Measurements from ENCODE around the gene MERTK. TPM values are rescaled to one million over a fixed set of nuclear protein-coding genes. Genes with fewer than 3 reads are reported as not detected.

The MERTK gene
- total and polyA plus RNA-seq, 10 of the 15 experiments (the other 5 are each of a cell fraction or from before 2014, with no cell fraction given): 0.13 to 30.6 (median 0.50) TPM

DNA sequence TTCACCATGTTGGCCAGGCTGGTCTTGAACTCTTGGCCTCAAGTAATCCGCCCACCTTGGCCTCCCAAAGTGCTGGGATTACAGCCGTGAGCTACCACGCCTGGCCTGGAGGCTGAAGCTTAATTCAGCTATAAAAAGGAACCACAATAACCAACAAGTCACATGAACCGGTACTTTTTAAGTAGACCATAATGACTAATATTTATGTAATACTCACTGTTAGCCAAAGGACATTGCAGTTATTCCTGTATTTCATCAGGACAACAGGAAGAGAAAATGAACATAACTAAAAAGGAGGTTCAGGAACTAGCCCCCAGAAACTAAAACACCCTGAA lies 107.6 kb downstream of the MERTK start (continued):
- TF ChIP-seq, protein P1, sequence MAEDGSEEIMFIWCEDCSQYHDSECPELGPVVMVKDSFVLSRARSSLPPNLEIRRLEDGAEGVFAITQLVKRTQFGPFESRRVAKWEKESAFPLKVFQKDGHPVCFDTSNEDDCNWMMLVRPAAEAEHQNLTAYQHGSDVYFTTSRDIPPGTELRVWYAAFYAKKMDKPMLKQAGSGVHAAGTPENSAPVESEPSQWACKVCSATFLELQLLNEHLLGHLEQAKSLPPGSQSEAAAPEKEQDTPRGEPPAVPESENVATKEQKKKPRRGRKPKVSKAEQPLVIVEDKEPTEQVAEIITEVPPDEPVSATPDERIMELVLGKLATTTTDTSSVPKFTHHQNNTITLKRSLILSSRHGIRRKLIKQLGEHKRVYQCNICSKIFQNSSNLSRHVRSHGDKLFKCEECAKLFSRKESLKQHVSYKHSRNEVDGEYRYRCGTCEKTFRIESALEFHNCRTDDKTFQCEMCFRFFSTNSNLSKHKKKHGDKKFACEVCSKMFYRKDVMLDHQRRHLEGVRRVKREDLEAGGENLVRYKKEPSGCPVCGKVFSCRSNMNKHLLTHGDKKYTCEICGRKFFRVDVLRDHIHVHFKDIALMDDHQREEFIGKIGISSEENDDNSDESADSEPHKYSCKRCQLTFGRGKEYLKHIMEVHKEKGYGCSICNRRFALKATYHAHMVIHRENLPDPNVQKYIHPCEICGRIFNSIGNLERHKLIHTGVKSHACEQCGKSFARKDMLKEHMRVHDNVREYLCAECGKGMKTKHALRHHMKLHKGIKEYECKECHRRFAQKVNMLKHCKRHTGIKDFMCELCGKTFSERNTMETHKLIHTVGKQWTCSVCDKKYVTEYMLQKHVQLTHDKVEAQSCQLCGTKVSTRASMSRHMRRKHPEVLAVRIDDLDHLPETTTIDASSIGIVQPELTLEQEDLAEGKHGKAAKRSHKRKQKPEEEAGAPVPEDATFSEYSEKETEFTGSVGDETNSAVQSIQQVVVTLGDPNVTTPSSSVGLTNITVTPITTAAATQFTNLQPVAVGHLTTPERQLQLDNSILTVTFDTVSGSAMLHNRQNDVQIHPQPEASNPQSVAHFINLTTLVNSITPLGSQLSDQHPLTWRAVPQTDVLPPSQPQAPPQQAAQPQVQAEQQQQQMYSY (CRISPR knock-in tag; IDR thresholded peaks at IDR 0.05): no peak
- no peak for TF ChIP-seq SMAD5 (IDR thresholded peaks at IDR 0.05; ENCODE audit: low read depth)
- TF ChIP-seq WRNIP1 (IDR thresholded peaks at IDR 0.05; ENCODE audit: borderline replicate concordance, low read depth, low read length): no peak
- TF ChIP-seq CBFB (IDR thresholded peaks at IDR 0.05; ENCODE audit: low read depth): no peak
- no peak for TF ChIP-seq STAT3 (IDR thresholded peaks at IDR 0.05; ENCODE audit: low read depth, low read length)

DNA sequence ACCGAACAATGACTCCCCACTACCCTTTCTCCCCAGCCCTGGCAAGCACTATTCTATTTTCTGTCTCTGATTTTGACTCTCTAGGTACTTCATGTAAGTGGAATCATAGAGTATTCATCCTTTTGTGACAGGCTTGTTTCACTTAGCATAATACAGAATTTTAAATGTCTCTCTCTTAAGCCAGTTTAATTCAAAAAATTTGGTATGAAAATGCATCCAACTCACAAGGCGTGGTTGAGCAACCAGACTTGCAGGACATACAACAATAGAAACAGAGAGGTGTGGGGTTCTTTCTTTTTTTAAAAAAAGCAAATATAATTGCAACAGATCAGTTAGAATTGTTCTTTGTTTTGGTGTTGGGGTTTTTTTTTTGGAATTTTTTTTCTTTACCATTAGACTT lies 109.1 kb downstream of the MERTK start:
- DNase-seq (ENCODE audit: low read depth, low spot score): no peak
- ChIA-PET POLR2A (interaction anchor here (0.7 kb wide), 1 partner anchor 653 kb away, joined by 4 read pairs; no protein-coding TSS in a partner anchor), CTCF (no interaction called here), SMC1A (ENCODE audit: uncharacterized antibody, unreplicated experiment) (no interaction called here), RAD21 (ENCODE audit: unreplicated experiment) (no interaction called here)
- Histone ChIP-seq H2AFZ (ENCODE audit: control insufficient read depth, low read depth, low read length) (no peak overlapping the region), H3K9ac (ENCODE audit: control insufficient read depth, insufficient read depth, low read length) (no peak overlapping the region), H4K20me1 (ENCODE audit: control insufficient read depth, insufficient read depth) (no peaks in the 10 kb centered on the region), H3K4me3 (no peak overlapping the region), H3K27me3 (replicated peaks in 1 of 2; ENCODE audit: control insufficient read depth in 2 of 2, insufficient read depth in 2 of 2, low read length in 1 of 2) (no peaks in the 10 kb centered on the region), H3K79me2 (ENCODE audit: control insufficient read depth, insufficient read depth, low read length) (no peaks in the 10 kb centered on the region), H3K36me3 (ENCODE audit: control insufficient read depth in 2 of 2, insufficient read depth in 2 of 2, low read length in 1 of 2) (no peaks in the 10 kb centered on the region), H3K4me2 (ENCODE audit: control insufficient read depth, insufficient read depth) (no peak overlapping the region), H3K9me3 (replicated peaks; ENCODE audit: control insufficient read depth, insufficient read depth, low read length) (no peaks in the 10 kb centered on the region), H3K27ac (ENCODE audit: control insufficient read depth, insufficient read depth) (no peak overlapping the region), H3K4me1 (ENCODE audit: control insufficient read depth, insufficient read depth, low read length) (peaks cover 12% of the 10 kb centered on the region)
- WGBS (ENCODE audit: insufficient coverage, insufficient replicate concordance, low lambda C conversion rate, missing lambda C conversion rate): 25% methylated on average over 2 of the region's 2 CpGs
- no peak for FAIRE-seq
- intact Hi-C loops (cut with micrococcal nuclease; ENCODE audit: unreplicated experiment): no loop called here
- TF ChIP-seq CHD2 (IDR thresholded peaks at IDR 0.05; ENCODE audit: borderline replicate concordance, low read depth, low read length) (no peak), ZNF622 (IDR thresholded peaks at IDR 0.05) (no peak), TARDBP (IDR thresholded peaks at IDR 0.05; ENCODE audit: borderline replicate concordance) (no peak), TCF3 (IDR thresholded peaks at IDR 0.05; ENCODE audit: borderline replicate concordance, insufficient read depth, low read depth, low read length) (no peak), GABPA (IDR thresholded peaks at IDR 0.05; ENCODE audit: low read depth) (no peak)
- TF ChIP-seq, protein P2, sequence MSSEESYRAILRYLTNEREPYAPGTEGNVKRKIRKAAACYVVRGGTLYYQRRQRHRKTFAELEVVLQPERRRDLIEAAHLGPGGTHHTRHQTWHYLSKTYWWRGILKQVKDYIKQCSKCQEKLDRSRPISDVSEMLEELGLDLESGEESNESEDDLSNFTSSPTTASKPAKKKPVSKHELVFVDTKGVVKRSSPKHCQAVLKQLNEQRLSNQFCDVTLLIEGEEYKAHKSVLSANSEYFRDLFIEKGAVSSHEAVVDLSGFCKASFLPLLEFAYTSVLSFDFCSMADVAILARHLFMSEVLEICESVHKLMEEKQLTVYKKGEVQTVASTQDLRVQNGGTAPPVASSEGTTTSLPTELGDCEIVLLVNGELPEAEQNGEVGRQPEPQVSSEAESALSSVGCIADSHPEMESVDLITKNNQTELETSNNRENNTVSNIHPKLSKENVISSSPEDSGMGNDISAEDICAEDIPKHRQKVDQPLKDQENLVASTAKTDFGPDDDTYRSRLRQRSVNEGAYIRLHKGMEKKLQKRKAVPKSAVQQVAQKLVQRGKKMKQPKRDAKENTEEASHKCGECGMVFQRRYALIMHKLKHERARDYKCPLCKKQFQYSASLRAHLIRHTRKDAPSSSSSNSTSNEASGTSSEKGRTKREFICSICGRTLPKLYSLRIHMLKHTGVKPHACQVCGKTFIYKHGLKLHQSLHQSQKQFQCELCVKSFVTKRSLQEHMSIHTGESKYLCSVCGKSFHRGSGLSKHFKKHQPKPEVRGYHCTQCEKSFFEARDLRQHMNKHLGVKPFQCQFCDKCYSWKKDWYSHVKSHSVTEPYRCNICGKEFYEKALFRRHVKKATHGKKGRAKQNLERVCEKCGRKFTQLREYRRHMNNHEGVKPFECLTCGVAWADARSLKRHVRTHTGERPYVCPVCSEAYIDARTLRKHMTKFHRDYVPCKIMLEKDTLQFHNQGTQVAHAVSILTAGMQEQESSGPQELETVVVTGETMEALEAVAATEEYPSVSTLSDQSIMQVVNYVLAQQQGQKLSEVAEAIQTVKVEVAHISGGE (CRISPR knock-in tag; IDR thresholded peaks at IDR 0.05): no peak
- ATAC-seq: no peak
- in situ Hi-C loops (cut with MboI): no loop called here
- BruUV-seq (replicated peaks): no TSS peak

Measured in GM12878 (cell line).